ENCODE data around the gene SETX.

- TF ChIP-seq ZNF565 (CRISPR knock-in tag; conservative IDR thresholded peaks at IDR 0.05; ENCODE audit: low read depth), result no peak
- TF ChIP-seq CSDC2 (CRISPR knock-in tag; IDR thresholded peaks at IDR 0.05), result no peak
- TF ChIP-seq PPARA (CRISPR knock-in tag; IDR thresholded peaks at IDR 0.05; ENCODE audit: borderline replicate concordance), result no peak
Observed at GRCh38 chr9:132384376-132384775, 29.6 kb upstream of the SETX start.
